GM12878 (cell line): Measurements from ENCODE around the gene PPARA. TPM values are rescaled to one million over a fixed set of nuclear protein-coding genes. Genes with fewer than 3 reads are reported as not detected.

ENCODE experiments used
- ATAC-seq: fragments of 200-7000 bp; cut with Tn5 transposase; 3 replicates; pipeline ENCODE4 v1.9.1; 2020; ENCODE audit warnings: mild to moderate bottlenecking, moderate library complexity
- BruUV-seq: library from RNA; stranded (reverse); fragments of 400-500 nt; replicated peaks from 2 replicates; lab custom pipeline; 2021; lab: Mats Ljungman, UMichigan
- CTCF ChIA-PET: fragments of 300-600 bp; sonication (Branson Sonifier 250); formaldehyde crosslinking; extraction: SDS; loops from one replicate; lab custom pipeline; 2021; ENCODE audit warnings: inconsistent platforms; lab: Yijun Ruan, JAX
- POLR2A ChIA-PET: fragments of 350-600 bp; formaldehyde crosslinking; extraction: SDS; loops from one replicate; lab custom pipeline; 2021; ENCODE audit warnings: inconsistent platforms; lab: Charles Lee
- RAD21 ChIA-PET: fragments of 300-600 bp; sonication (Branson Sonifier 250); formaldehyde crosslinking; loops from one replicate; lab custom pipeline; 2023; ENCODE audit warnings: antibody characterized with exemption; ENCODE audit not compliant: unreplicated experiment; lab: Charles Lee
- SMC1A ChIA-PET: fragments of 300-600 bp; sonication (Branson Sonifier 250); formaldehyde crosslinking; loops from one replicate; lab custom pipeline; 2023; ENCODE audit not compliant: unreplicated experiment, uncharacterized antibody; lab: Charles Lee
- DNase-seq: peaks from one replicate; pipeline ENCODE4 v3.0.0-alpha.2; 2011; ENCODE audit warnings: low read depth, low spot score
- FAIRE-seq: peaks from 3 replicates; lab custom pipeline; 2011; peaks lifted over from hg19 to GRCh38; lab: Jason Lieb, UNC
- H2AFZ ChIP-seq: 2 replicates; pipeline ENCODE4 v1.6.0; 2011; ENCODE audit warnings: low read depth, low read length, control low read depth; ENCODE audit not compliant: control insufficient read depth
- H3K27ac ChIP-seq: 2 replicates; pipeline ENCODE4 v1.5.1; 2011; ENCODE audit warnings: control low read depth; ENCODE audit not compliant: control insufficient read depth, insufficient read depth
- H3K27me3 ChIP-seq, 2 experiments: replicated peaks in 1 of 2; 2 replicates each; pipeline versions ENCODE4 v1.6.0 to v1.6.1; 2011; ENCODE audit warnings: low read length in 1 of 2; ENCODE audit not compliant: control insufficient read depth in 2 of 2, insufficient read depth in 2 of 2
- H3K36me3 ChIP-seq, 2 experiments: 2 replicates each; pipeline ENCODE4 v1.5.1; 2011; ENCODE audit warnings: low read length in 1 of 2; ENCODE audit not compliant: control insufficient read depth in 2 of 2, insufficient read depth in 2 of 2
- H3K4me1 ChIP-seq: 2 replicates; pipeline ENCODE4 v1.6.1; 2011; ENCODE audit warnings: mild to moderate bottlenecking, low read length, moderate library complexity, mixed read lengths; ENCODE audit not compliant: control insufficient read depth, insufficient read depth
- H3K4me2 ChIP-seq: 2 replicates; pipeline ENCODE4 v1.6.0; 2011; ENCODE audit warnings: control low read depth; ENCODE audit not compliant: control insufficient read depth, insufficient read depth
- H3K4me3 ChIP-seq: fragments of 200-600 bp; sonication (generic); 2 replicates; pipeline ENCODE4 v1.5.1; 2016
- H3K79me2 ChIP-seq: 2 replicates; pipeline ENCODE4 v1.6.0; 2011; ENCODE audit warnings: low read length; ENCODE audit not compliant: control insufficient read depth, insufficient read depth
- H3K9ac ChIP-seq: 2 replicates; pipeline ENCODE4 v1.8.0; 2011; ENCODE audit warnings: low read length, control low read depth, mixed read lengths; ENCODE audit not compliant: control insufficient read depth, insufficient read depth
- H3K9me3 ChIP-seq: replicated peaks from 3 replicates; pipeline ENCODE4 v1.5.1; 2011; ENCODE audit warnings: mild to moderate bottlenecking, low read length; ENCODE audit not compliant: control insufficient read depth, insufficient read depth
- H4K20me1 ChIP-seq: 2 replicates; pipeline ENCODE4 v1.6.0; 2011; ENCODE audit not compliant: control insufficient read depth, insufficient read depth
- BHLHE40 ChIP-seq, 2 experiments: fragments of 450-650 bp in 1 of 2; IDR thresholded peaks; 2 replicates each; pipeline ENCODE4 v1.6.1; 2011 to 2017; ENCODE audit warnings: low read depth in 2 of 2, borderline replicate concordance in 1 of 2, improper control_type of control experiment in 1 of 2, low read length in 1 of 2, mild to moderate bottlenecking in 1 of 2
- CBFB ChIP-seq: IDR thresholded peaks from 2 replicates; pipeline ENCODE4 v1.6.1; 2016; ENCODE audit warnings: antibody characterized with exemption, low read depth
- CBX5 ChIP-seq: sonication (generic); IDR thresholded peaks from 2 replicates; pipeline ENCODE4 v1.6.1; 2016; ENCODE audit warnings: low read depth, moderate library complexity, mild to moderate bottlenecking, inconsistent platforms
- CHD4 ChIP-seq: fragments of 200-600 bp; sonication (generic); IDR thresholded peaks from 2 replicates; pipeline ENCODE4 v1.6.1; 2016; ENCODE audit warnings: mild to moderate bottlenecking
- LARP7 ChIP-seq: fragments of 450-650 bp; IDR thresholded peaks from 2 replicates; pipeline ENCODE4 v1.6.1; 2017; ENCODE audit warnings: mild to moderate bottlenecking
- MEF2B ChIP-seq: fragments of 450-650 bp; IDR thresholded peaks from 2 replicates; pipeline ENCODE4 v1.6.1; 2018; ENCODE audit warnings: mild to moderate bottlenecking, moderate library complexity; ENCODE audit not compliant: partially characterized antibody, poor library complexity, severe bottlenecking
- MXI1 ChIP-seq: fragments of 150-350 bp; IDR thresholded peaks from 2 replicates; pipeline ENCODE4 v1.6.1; 2011; ENCODE audit warnings: low read depth, mild to moderate bottlenecking, inconsistent platforms, low read length, improper control_type of control experiment
- NFIC ChIP-seq: IDR thresholded peaks from 2 replicates; pipeline ENCODE4 v1.6.1; 2012; ENCODE audit warnings: low read depth, mild to moderate bottlenecking, inconsistent platforms, low read length, moderate library complexity
- NRF1 ChIP-seq: conservative IDR thresholded peaks from 2 replicates; pipeline ENCODE4 v1.6.1; 2011; ENCODE audit warnings: mild to moderate bottlenecking, low read depth, low read length, improper control_type of control experiment
- RAD21 ChIP-seq: IDR thresholded peaks from 2 replicates; pipeline ENCODE4 v1.6.1; 2011; ENCODE audit warnings: mild to moderate bottlenecking, low read depth, low read length, moderate library complexity; ENCODE audit not compliant: insufficient read depth
- RB1 ChIP-seq: fragments of 450-650 bp; formaldehyde crosslinking; IDR thresholded peaks from 2 replicates; pipeline ENCODE4 v1.6.1; 2017; ENCODE audit warnings: mild to moderate bottlenecking, borderline replicate concordance
- SMAD1 ChIP-seq: fragments of 450-650 bp; IDR thresholded peaks from 2 replicates; pipeline ENCODE4 v1.6.1; 2018; ENCODE audit warnings: mild to moderate bottlenecking, low read depth; ENCODE audit not compliant: partially characterized antibody
- SPI1 ChIP-seq: IDR thresholded peaks from 2 replicates; pipeline ENCODE4 v1.6.1; 2011; ENCODE audit warnings: low read depth, mild to moderate bottlenecking, low read length, moderate library complexity, borderline replicate concordance; ENCODE audit not compliant: insufficient read depth
- TARDBP ChIP-seq: IDR thresholded peaks from 2 replicates; pipeline ENCODE4 v1.6.1; 2016; ENCODE audit warnings: borderline replicate concordance
- TBL1XR1 ChIP-seq: IDR thresholded peaks from 2 replicates; pipeline ENCODE4 v1.6.1; 2012; ENCODE audit warnings: low read depth, low read length, improper control_type of control experiment
- ZNF207 ChIP-seq: fragments of 450-650 bp; IDR thresholded peaks from 2 replicates; pipeline ENCODE4 v1.6.1; 2014; ENCODE audit warnings: antibody characterized with exemption, mild to moderate bottlenecking, borderline replicate concordance
- WGBS: methylation state at CpG from one replicate; pipeline ENCODE4 v1.1.6; 2016; ENCODE audit warnings: low lambda C conversion rate; ENCODE audit not compliant: insufficient replicate concordance, insufficient coverage; ENCODE audit errors: missing lambda C conversion rate; 5-methylcytosine and 5-hydroxymethylcytosine counted together
- in situ Hi-C: fragments of 300-500 bp; cut with MboI; formaldehyde crosslinking; loops from 9 replicates; pipeline ENCODE4 v1.14.3; 2018; ENCODE audit warnings: mixed read lengths
- intact Hi-C: fragments of 100-400 bp; cut with micrococcal nuclease; formaldehyde crosslinking; loops from one replicate; pipeline ENCODE4 v1.14.2; 2022; ENCODE audit not compliant: unreplicated experiment
- polyA plus RNA-seq, 11 experiments: library from polyadenylated mRNA; depleted of rRNA in 4 of 11; unstranded in 6 of 11; stranded (reverse) in 5 of 11; fragments of >200 nt; fragmentation: Nextera tagmentation in 4 of 11; fragmentation: Illumina TruSeq in 1 of 11; extraction: Ambion mirVana in 4 of 11; extraction: Trizol in 1 of 11; gene quantifications; 1 replicate in 1 of 11; 2 replicates in 10 of 11; pipeline versions ENCODE4 v1.2.1 to v1.2.3, GENCODE V29; 2011 to 2016; ENCODE audit warnings: inconsistent platforms in 2 of 11, missing spikeins in 2 of 11, low read depth in 1 of 11
- total RNA-seq, 4 experiments: library from RNA; depleted of rRNA in 3 of 4; stranded (reverse); fragments of >200 nt in 3 of 4; fragmentation: Illumina TruSeq in 1 of 4; extraction: Trizol in 1 of 4; gene quantifications; 2 replicates each; pipeline versions ENCODE4 v1.2.1 to v1.2.3, GENCODE V29; 2013 to 2021
- TF ChIP-seq, protein P1 (sequence below): IDR thresholded peaks from 2 replicates; pipeline ENCODE4 v1.6.1; 2012; ENCODE audit warnings: low read depth, low read length, improper control_type of control experiment
- TF ChIP-seq, protein P2 (sequence below): IDR thresholded peaks from 2 replicates; pipeline ENCODE4 v1.6.1; 2012; ENCODE audit warnings: mild to moderate bottlenecking, low read depth, low read length

The PPARA gene
- total and polyA plus RNA-seq, 10 of the 15 experiments (the other 5 are each of a cell fraction or from before 2014, with no cell fraction given), result 0.72 to 10.4 (median 4.6) TPM

DNA sequence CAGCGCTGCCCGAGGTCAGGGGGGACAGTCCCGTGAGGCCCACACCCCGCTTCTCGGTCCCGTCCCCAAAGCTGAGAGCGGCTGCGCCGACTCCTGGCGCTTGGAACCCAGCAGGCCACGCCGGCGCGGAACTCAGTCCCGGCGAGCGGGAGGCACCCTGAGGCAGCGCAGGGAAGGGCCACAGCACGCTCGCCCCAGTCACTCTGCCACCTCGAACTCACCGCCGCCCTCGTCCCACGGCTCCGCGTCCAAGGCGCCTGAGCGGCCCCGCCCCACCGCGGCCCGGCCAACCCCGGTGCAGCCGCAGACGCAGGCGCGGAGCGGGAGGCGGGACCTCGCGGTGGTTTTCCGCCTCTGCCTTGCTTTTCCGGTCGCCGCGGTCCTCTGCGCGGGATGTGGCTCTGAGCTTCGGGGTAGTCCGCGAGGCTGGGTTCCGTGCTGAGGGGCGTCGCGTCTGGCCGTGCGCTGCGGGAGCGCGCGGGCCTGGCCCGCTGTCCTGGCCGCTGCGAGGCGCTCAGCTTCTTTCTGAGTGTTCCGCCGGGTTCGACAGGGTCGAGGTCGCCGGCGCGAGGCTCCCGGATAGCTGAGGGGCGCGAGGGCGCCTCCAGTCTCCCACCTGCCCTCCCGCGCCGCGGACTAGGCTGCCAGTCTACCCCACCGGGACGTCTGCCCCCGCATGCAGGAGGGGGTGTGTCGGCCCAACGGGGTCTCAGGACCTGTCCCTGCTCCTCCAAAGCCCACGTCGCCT lies 99.9 kb downstream of the PPARA start, which contains the start of gene CDPF1:
Gene CDPF1, minus strand, starts transcription at position 259 of the 748 bp plus-strand sequence. CDS start 2,009 bp downstream, outside the sequence.
- in situ Hi-C loops (no loop called here), intact Hi-C loops (loop anchor here (5.0 kb wide), 2 partner anchors 47 to 98 kb away; partner anchors contain the start of genes GTSE1 and PPARA)
- no peaks in the 10 kb centered on the region for H3K27me3 ChIP-seq
- peak within 1 kb of the TSS; percentile 85 for H3K9ac ChIP-seq
- SMC1A ChIA-PET, result interaction anchor here (1.1 kb wide), 1 partner anchor 98 kb away, joined by 3 read pairs; no protein-coding TSS in a partner anchor
- H3K79me2 ChIP-seq, result peaks cover 16% of the 10 kb centered on the region
- RAD21 ChIA-PET, result interaction anchor here (0.8 to 2.1 kb wide), 4 partner anchors 31 to 244 kb away, joined by 3 to 7 read pairs (median 4); partner anchors contain the start of gene GTSE1
- POLR2A ChIA-PET, result interaction anchor here (1.3 kb wide), 1 partner anchor 47 kb away, joined by 9 read pairs; the partner anchor contains the start of gene GTSE1
- peak; percentile 89 for FAIRE-seq
- CTCF ChIA-PET, result interaction anchor here (0.7 to 1.2 kb wide), 4 partner anchors 18 to 244 kb away, joined by 3 to 5 read pairs (median 4); partner anchors contain the start of genes GTSE1 and TTC38
- DNase-seq, result peak; percentile 55
- WGBS, result 2% methylated on average over 78 of the region's 89 CpGs
- peaks cover 7% of the 10 kb centered on the region; the same call in 1 of the 2 replicates for H3K4me1 ChIP-seq
- peak within 1 kb of the TSS; percentile 77 for H3K4me3 ChIP-seq
- H3K27ac ChIP-seq, result peak within 1 kb of the TSS; percentile 81
- H3K9me3 ChIP-seq, result no peaks in the 10 kb centered on the region
- H2AFZ ChIP-seq, result peak within 1 kb of the TSS; percentile 82
- peak; percentile 97 for ATAC-seq
- H4K20me1 ChIP-seq, result no peaks in the 10 kb centered on the region
- no TSS peak for BruUV-seq
- peak within 1 kb of the TSS; percentile 78 for H3K4me2 ChIP-seq
- H3K36me3 ChIP-seq, result no peaks in the 10 kb centered on the region
- 0 out of 2 replicates have a peak, but pooled peaks have one; percentile 22 for TF ChIP-seq TBL1XR1
- no peak for TF ChIP-seq SMAD1
- peak; percentile 2; the same call in 1 of the 2 replicates for TF ChIP-seq RAD21
- TF ChIP-seq CBFB, result 0 out of 2 replicates have a peak, but pooled peaks have one; percentile 61
- TF ChIP-seq CBX5, result 0 out of 2 replicates have a peak, but pooled peaks have one; percentile 41
- 0 out of 2 replicates have a peak, but pooled peaks have one; percentile 17 for TF ChIP-seq ZNF207
- peak; percentile 59 for TF ChIP-seq MXI1
- TF ChIP-seq, protein P1, sequence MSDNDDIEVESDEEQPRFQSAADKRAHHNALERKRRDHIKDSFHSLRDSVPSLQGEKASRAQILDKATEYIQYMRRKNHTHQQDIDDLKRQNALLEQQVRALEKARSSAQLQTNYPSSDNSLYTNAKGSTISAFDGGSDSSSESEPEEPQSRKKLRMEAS, result peak; percentile 68
- peak; percentile 69 for TF ChIP-seq LARP7
- TF ChIP-seq, protein P2, sequence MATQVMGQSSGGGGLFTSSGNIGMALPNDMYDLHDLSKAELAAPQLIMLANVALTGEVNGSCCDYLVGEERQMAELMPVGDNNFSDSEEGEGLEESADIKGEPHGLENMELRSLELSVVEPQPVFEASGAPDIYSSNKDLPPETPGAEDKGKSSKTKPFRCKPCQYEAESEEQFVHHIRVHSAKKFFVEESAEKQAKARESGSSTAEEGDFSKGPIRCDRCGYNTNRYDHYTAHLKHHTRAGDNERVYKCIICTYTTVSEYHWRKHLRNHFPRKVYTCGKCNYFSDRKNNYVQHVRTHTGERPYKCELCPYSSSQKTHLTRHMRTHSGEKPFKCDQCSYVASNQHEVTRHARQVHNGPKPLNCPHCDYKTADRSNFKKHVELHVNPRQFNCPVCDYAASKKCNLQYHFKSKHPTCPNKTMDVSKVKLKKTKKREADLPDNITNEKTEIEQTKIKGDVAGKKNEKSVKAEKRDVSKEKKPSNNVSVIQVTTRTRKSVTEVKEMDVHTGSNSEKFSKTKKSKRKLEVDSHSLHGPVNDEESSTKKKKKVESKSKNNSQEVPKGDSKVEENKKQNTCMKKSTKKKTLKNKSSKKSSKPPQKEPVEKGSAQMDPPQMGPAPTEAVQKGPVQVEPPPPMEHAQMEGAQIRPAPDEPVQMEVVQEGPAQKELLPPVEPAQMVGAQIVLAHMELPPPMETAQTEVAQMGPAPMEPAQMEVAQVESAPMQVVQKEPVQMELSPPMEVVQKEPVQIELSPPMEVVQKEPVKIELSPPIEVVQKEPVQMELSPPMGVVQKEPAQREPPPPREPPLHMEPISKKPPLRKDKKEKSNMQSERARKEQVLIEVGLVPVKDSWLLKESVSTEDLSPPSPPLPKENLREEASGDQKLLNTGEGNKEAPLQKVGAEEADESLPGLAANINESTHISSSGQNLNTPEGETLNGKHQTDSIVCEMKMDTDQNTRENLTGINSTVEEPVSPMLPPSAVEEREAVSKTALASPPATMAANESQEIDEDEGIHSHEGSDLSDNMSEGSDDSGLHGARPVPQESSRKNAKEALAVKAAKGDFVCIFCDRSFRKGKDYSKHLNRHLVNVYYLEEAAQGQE, result no peak
- TF ChIP-seq NRF1, result peak; percentile 65
- peak; percentile 18 to 68; a peak in 2 of 4 replicates for TF ChIP-seq BHLHE40 (IDR thresholded peaks at IDR 0.05; ENCODE audit: borderline replicate concordance in 1 of 2, low read depth in 2 of 2, low read length in 1 of 2)
- 0 out of 2 replicates have a peak, but pooled peaks have one; percentile 8 for TF ChIP-seq SPI1
- TF ChIP-seq TARDBP, result no peak
- no peak for TF ChIP-seq MEF2B
- no peak for TF ChIP-seq NFIC
- TF ChIP-seq RB1, result peak; percentile 63; the same call in 1 of the 2 replicates
- no peak for TF ChIP-seq CHD4
